ENCODE results near the gene TBC1D23.
"Not testable (repeated sequence)": the region's sequence is repeated elsewhere in the genome, so short reads cannot be mapped to it uniquely, and the experiment has no call there.

Gene TBC1D23

GRCh38 chr3:100325827-100326226 lies 65.0 kb downstream of the TBC1D23 start:
- Histone ChIP-seq H3K4me1 (ENCODE audit: control insufficient read depth, insufficient read depth, low read depth, low read length) (no peaks in the 10 kb centered on the region), H3K9ac (ENCODE audit: low read length) (no peak overlapping the region), H3K27ac (ENCODE audit: low read length, poor library complexity, severe bottlenecking) (no peak overlapping the region), H3K79me1 (replicated peaks; ENCODE audit: low read length, poor library complexity, severe bottlenecking) (no peaks in the 10 kb centered on the region), H3K18ac (ENCODE audit: low read depth in 1 of 2, low read length in 2 of 2) (no peak overlapping the region), H2BK12ac (ENCODE audit: low read length in 2 of 2) (no peak overlapping the region), H2AK5ac (ENCODE audit: low read length, severe bottlenecking) (no peak overlapping the region), H3K23ac (ENCODE audit: low read length in 2 of 2) (no peak overlapping the region), H2AFZ (ENCODE audit: low read depth, low read length) (no peak overlapping the region), H3K4me3 (ENCODE audit: insufficient read depth in 1 of 2, low read depth in 1 of 2, low read length in 2 of 2) (no peak overlapping the region), H3K9me3 (ENCODE audit: control insufficient read depth, low read length) (no peaks in the 10 kb centered on the region), H2BK15ac (ENCODE audit: low read depth, poor library complexity, severe bottlenecking) (no peak overlapping the region), H3K4me2 (ENCODE audit: low read length, poor library complexity, severe bottlenecking) (no peak overlapping the region), H3K36me3 (ENCODE audit: control insufficient read depth in 1 of 2, insufficient read depth in 2 of 2, low read depth in 1 of 2, low read length in 2 of 2) (peaks cover 6 to 63% of the 10 kb centered on the region in 2 experiments), H4K8ac (ENCODE audit: low read length) (no peak overlapping the region), H3K27me3 (ENCODE audit: control insufficient read depth in 1 of 2, insufficient read depth in 1 of 2, low read length in 2 of 2) (no peaks in the 10 kb centered on the region), H4K91ac (ENCODE audit: low read length) (no peak overlapping the region), H2BK120ac (ENCODE audit: low read depth, low read length) (no peak overlapping the region), H3K14ac (ENCODE audit: low read length in 2 of 2) (no peak overlapping the region), H2BK5ac (ENCODE audit: low read depth, low read length, poor library complexity, severe bottlenecking) (no peak overlapping the region), H3K4ac (ENCODE audit: low read depth in 1 of 2, low read length in 2 of 2) (no peak overlapping the region)
- DNase-seq, result no peak

GRCh38 chr3:100327377-100327776 lies 66.6 kb downstream of the TBC1D23 start:
- H3K9ac ChIP-seq (ENCODE audit: low read length); H3K27me3 ChIP-seq (ENCODE audit: control insufficient read depth in 1 of 2, insufficient read depth in 1 of 2, low read length in 2 of 2); H2BK12ac ChIP-seq (ENCODE audit: low read length in 2 of 2); H3K23ac ChIP-seq (ENCODE audit: low read length in 2 of 2); H3K14ac ChIP-seq (ENCODE audit: low read length in 2 of 2); H3K18ac ChIP-seq (ENCODE audit: low read depth in 1 of 2, low read length in 2 of 2); H2BK15ac ChIP-seq (ENCODE audit: low read depth, poor library complexity, severe bottlenecking); H3K9me3 ChIP-seq (ENCODE audit: control insufficient read depth, low read length); DNase-seq; H4K91ac ChIP-seq (ENCODE audit: low read length); H2AK5ac ChIP-seq (ENCODE audit: low read length, severe bottlenecking); H3K4me2 ChIP-seq (ENCODE audit: low read length, poor library complexity, severe bottlenecking); H3K4me3 ChIP-seq (ENCODE audit: insufficient read depth in 1 of 2, low read depth in 1 of 2, low read length in 2 of 2); H3K79me1 ChIP-seq (replicated peaks; ENCODE audit: low read length, poor library complexity, severe bottlenecking); H2AFZ ChIP-seq (ENCODE audit: low read depth, low read length); H3K4me1 ChIP-seq (ENCODE audit: control insufficient read depth, insufficient read depth, low read depth, low read length); H2BK120ac ChIP-seq (ENCODE audit: low read depth, low read length); H4K8ac ChIP-seq (ENCODE audit: low read length); H3K4ac ChIP-seq (ENCODE audit: low read depth in 1 of 2, low read length in 2 of 2); H2BK5ac ChIP-seq (ENCODE audit: low read depth, low read length, poor library complexity, severe bottlenecking); H3K27ac ChIP-seq (ENCODE audit: low read length, poor library complexity, severe bottlenecking): not testable (repeated sequence)
- H3K36me3 ChIP-seq (ENCODE audit: control insufficient read depth in 1 of 2, insufficient read depth in 2 of 2, low read depth in 1 of 2, low read length in 2 of 2), result peaks cover 6 to 51% of the 10 kb centered on the region in 2 experiments
- 98% methylated on average over 2 of the region's 5 CpGs for WGBS

- Histone ChIP-seq H3K79me1 (replicated peaks; ENCODE audit: low read length, poor library complexity, severe bottlenecking) (peaks cover 2% of the 10 kb centered on the region), H2AFZ (ENCODE audit: low read depth, low read length) (no peak overlapping the region), H3K9ac (ENCODE audit: low read length) (no peak overlapping the region), H3K18ac (ENCODE audit: low read depth in 1 of 2, low read length in 2 of 2) (no peak overlapping the region), H4K91ac (ENCODE audit: low read length) (no peak overlapping the region), H2BK120ac (ENCODE audit: low read depth, low read length) (no peak overlapping the region), H3K36me3 (ENCODE audit: control insufficient read depth in 1 of 2, insufficient read depth in 2 of 2, low read depth in 1 of 2, low read length in 2 of 2) (peaks cover 6 to 26% of the 10 kb centered on the region in 2 experiments), H2AK5ac (ENCODE audit: low read length, severe bottlenecking) (no peak overlapping the region), H3K14ac (ENCODE audit: low read length in 2 of 2) (no peak overlapping the region), H4K8ac (ENCODE audit: low read length) (no peak overlapping the region), H2BK12ac (ENCODE audit: low read length in 2 of 2) (no peak overlapping the region), H3K4ac (ENCODE audit: low read depth in 1 of 2, low read length in 2 of 2) (no peak overlapping the region), H3K27me3 (ENCODE audit: control insufficient read depth in 1 of 2, insufficient read depth in 1 of 2, low read length in 2 of 2) (no peaks in the 10 kb centered on the region), H3K4me2 (ENCODE audit: low read length, poor library complexity, severe bottlenecking) (no peak overlapping the region), H3K27ac (ENCODE audit: low read length, poor library complexity, severe bottlenecking) (no peak overlapping the region), H2BK15ac (ENCODE audit: low read depth, poor library complexity, severe bottlenecking) (no peak overlapping the region), H3K4me3 (ENCODE audit: insufficient read depth in 1 of 2, low read depth in 1 of 2, low read length in 2 of 2) (no peak overlapping the region), H3K9me3 (ENCODE audit: control insufficient read depth, low read length) (no peaks in the 10 kb centered on the region), H3K4me1 (ENCODE audit: control insufficient read depth, insufficient read depth, low read depth, low read length) (peaks cover 5% of the 10 kb centered on the region), H2BK5ac (ENCODE audit: low read depth, low read length, poor library complexity, severe bottlenecking) (no peak overlapping the region), H3K23ac (ENCODE audit: low read length in 2 of 2) (no peak overlapping the region)
- DNase-seq, result no peak
- WGBS, result 99% methylated on average over 4 of the region's 4 CpGs
Observed at GRCh38 chr3:100329800-100330489, 69.2 kb downstream of the TBC1D23 start.

DNA sequence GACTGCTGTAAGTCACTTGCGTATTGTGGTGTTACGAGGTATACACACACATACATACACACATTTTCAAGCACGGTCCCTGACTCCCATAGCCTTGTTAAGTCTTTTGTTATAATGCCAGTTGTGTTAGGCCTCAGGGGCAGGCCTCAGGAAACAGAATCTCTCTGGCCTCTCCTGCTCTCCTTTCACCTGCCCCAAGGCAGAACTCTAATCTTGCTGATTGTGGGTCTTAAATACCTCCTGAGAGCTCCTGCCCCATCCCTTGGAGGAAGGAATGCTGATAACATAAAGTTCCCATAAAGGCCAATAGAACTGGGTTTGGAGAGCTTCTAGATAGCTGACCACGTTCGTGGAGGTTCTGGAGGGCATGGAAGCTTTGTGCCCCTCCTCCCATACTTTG lies 69.9 kb downstream of the TBC1D23 start:
- Histone ChIP-seq H3K14ac (ENCODE audit: low read length in 2 of 2) (no peak overlapping the region), H3K23ac (ENCODE audit: low read length in 2 of 2) (no peak overlapping the region), H3K4me2 (ENCODE audit: low read length, poor library complexity, severe bottlenecking) (no peak overlapping the region), H3K18ac (ENCODE audit: low read depth in 1 of 2, low read length in 2 of 2) (no peak overlapping the region), H2AFZ (ENCODE audit: low read depth, low read length) (no peak overlapping the region), H3K27me3 (ENCODE audit: control insufficient read depth in 1 of 2, insufficient read depth in 1 of 2, low read length in 2 of 2) (no peaks in the 10 kb centered on the region), H2BK15ac (ENCODE audit: low read depth, poor library complexity, severe bottlenecking) (no peak overlapping the region), H4K8ac (ENCODE audit: low read length) (no peak overlapping the region), H3K4ac (ENCODE audit: low read depth in 1 of 2, low read length in 2 of 2) (no peak overlapping the region), H3K9me3 (ENCODE audit: control insufficient read depth, low read length) (no peaks in the 10 kb centered on the region), H2BK5ac (ENCODE audit: low read depth, low read length, poor library complexity, severe bottlenecking) (no peak overlapping the region), H2BK120ac (ENCODE audit: low read depth, low read length) (peak overlapping the region; percentile 13), H2BK12ac (ENCODE audit: low read length in 2 of 2) (no peak overlapping the region), H3K27ac (ENCODE audit: low read length, poor library complexity, severe bottlenecking) (no peak overlapping the region), H3K36me3 (ENCODE audit: control insufficient read depth in 1 of 2, insufficient read depth in 2 of 2, low read depth in 1 of 2, low read length in 2 of 2) (peaks cover 6 to 19% of the 10 kb centered on the region in 2 experiments), H3K79me1 (replicated peaks; ENCODE audit: low read length, poor library complexity, severe bottlenecking) (peaks cover 4% of the 10 kb centered on the region), H2AK5ac (ENCODE audit: low read length, severe bottlenecking) (no peak overlapping the region), H3K4me1 (ENCODE audit: control insufficient read depth, insufficient read depth, low read depth, low read length) (peaks cover 9% of the 10 kb centered on the region), H3K4me3 (ENCODE audit: insufficient read depth in 1 of 2, low read depth in 1 of 2, low read length in 2 of 2) (no peak overlapping the region), H4K91ac (ENCODE audit: low read length) (no peak overlapping the region), H3K9ac (ENCODE audit: low read length) (no peak overlapping the region)
- 98% methylated on average over 5 of the region's 5 CpGs for WGBS
- DNase-seq, result no peak

Data from mesenchymal stem cell (in vitro differentiated cells and primary cell).